Activated gamma-delta T cell treated with Interleukin-2 at 50 U/mL for 16 hours (primary cell): ENCODE measurements around the gene FANCI.

Experiments
- DNase-seq: peaks from one replicate; pipeline ENCODE4 v3.0.0-alpha.2; 2020

Gene FANCI

DNA sequence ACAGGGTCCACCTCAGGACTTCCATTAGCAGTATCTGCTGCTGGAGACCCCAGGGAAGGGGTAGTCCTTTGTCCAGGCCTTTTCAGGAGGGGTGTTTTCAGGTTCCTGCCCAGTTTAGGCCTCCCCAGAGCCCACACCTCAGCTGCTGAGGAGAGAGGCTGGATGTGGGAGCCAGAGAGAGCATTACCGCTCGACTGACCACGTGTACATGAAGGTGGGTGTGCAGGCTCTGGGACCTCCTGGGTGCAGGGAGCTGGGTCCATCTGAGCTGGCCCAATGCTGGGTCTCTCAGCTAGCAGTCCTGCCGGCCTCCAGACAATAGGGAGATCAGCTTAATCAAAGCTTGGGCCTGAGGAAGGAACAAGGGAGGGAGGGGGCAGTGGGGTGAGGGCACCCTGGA lies 120.0 kb downstream of the FANCI start:
- DNase-seq = no peak

DNA sequence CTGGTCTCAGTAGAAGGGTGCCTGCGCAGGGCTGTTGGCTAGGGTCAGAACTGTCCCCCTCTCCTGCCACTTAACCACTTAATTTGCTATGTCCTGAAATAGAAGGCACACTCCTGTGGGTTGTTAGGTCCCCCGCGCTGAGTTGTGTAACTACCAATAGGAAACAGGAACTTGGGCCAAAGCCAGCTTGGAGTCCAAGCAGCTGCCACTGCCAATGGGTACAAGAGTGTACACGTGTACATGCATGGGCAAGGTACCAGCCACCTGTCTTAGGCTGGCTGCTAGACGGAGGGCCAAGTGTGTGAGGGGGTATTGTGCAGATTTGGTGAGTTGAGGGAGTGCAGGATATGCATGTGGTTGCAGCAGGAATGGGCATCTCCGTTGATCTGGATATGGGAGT lies 120.6 kb downstream of the FANCI start:
- no peak for DNase-seq

- no peak for DNase-seq
Measured at GRCh38 chr15:89364741-89365450, 121.1 kb downstream of the FANCI start.

- DNase-seq = no peak
Measured at GRCh38 chr15:89365462-89366065, 121.8 kb downstream of the FANCI start.
